HepG2 (cell line): Measurements from ENCODE around the gene CUL4B. TPM values are rescaled to one million over a fixed set of nuclear protein-coding genes. Genes with fewer than 3 reads are reported as not detected.

ENCODE experiments used
- ATM ChIP-seq: fragments of 450-650 bp; IDR thresholded peaks from 2 replicates; pipeline ENCODE4 v1.7.1; 2017; ENCODE audit warnings: mild to moderate bottlenecking, borderline replicate concordance
- HNF4A ChIP-seq: sonication (generic); formaldehyde crosslinking; IDR thresholded peaks from 2 replicates; pipeline ENCODE4 v1.4.0; 2020; ENCODE audit warnings: missing genetic modification reagents
- MAFG ChIP-seq: sonication (generic); formaldehyde crosslinking; IDR thresholded peaks from 2 replicates; pipeline ENCODE4 v1.5.1; 2020; ENCODE audit warnings: mild to moderate bottlenecking, missing genetic modification reagents
- MED8 ChIP-seq: sonication (generic); formaldehyde crosslinking; IDR thresholded peaks from 2 replicates; pipeline ENCODE4 v1.8.1; 2023; ENCODE audit warnings: mild to moderate bottlenecking, missing genetic modification reagents; ENCODE audit not compliant: insufficient replicate concordance
- MLXIP ChIP-seq: sonication (generic); formaldehyde crosslinking; IDR thresholded peaks from 2 replicates; pipeline ENCODE4 v1.9.0; 2021; ENCODE audit warnings: missing genetic modification reagents, borderline replicate concordance
- NCOR1 ChIP-seq: fragments of 200-600 bp; sonication (generic); IDR thresholded peaks from 2 replicates; pipeline ENCODE4 v1.7.0; 2017; ENCODE audit warnings: antibody characterized with exemption, low read length, borderline replicate concordance
- NR0B2 ChIP-seq: sonication (generic); formaldehyde crosslinking; IDR thresholded peaks from 2 replicates; pipeline ENCODE4 v1.4.0; 2020; ENCODE audit warnings: mild to moderate bottlenecking, missing genetic modification reagents
- PRPF4 ChIP-seq: fragments of 200-400 bp; formaldehyde crosslinking; IDR thresholded peaks from 2 replicates; pipeline ENCODE4 v1.6.1; 2016; ENCODE audit warnings: low read length, low read depth; ENCODE audit not compliant: poor library complexity, severe bottlenecking
- RFX1 ChIP-seq: fragments of 450-650 bp; IDR thresholded peaks from 2 replicates; pipeline ENCODE4 v1.6.1; 2017
- SMARCE1 ChIP-seq: fragments of 450-650 bp; IDR thresholded peaks from 2 replicates; pipeline ENCODE4 v1.6.1; 2017; ENCODE audit warnings: borderline replicate concordance
- SMYD3 ChIP-seq: sonication (generic); formaldehyde crosslinking; IDR thresholded peaks from 2 replicates; pipeline ENCODE4 v1.8.1; 2023; ENCODE audit warnings: mild to moderate bottlenecking, missing genetic modification reagents
- ZFYVE20 ChIP-seq: sonication (generic); formaldehyde crosslinking; IDR thresholded peaks from 2 replicates; pipeline ENCODE4 v1.8.0; 2023; ENCODE audit warnings: low read depth, mild to moderate bottlenecking, moderate library complexity, missing genetic modification reagents, borderline replicate concordance
- ZKSCAN5 ChIP-seq: sonication (generic); formaldehyde crosslinking; IDR thresholded peaks from 2 replicates; pipeline ENCODE4 v1.5.1; 2020; ENCODE audit warnings: mild to moderate bottlenecking, missing genetic modification reagents
- ZMYM2 ChIP-seq: sonication (generic); formaldehyde crosslinking; IDR thresholded peaks from 2 replicates; pipeline ENCODE4 v1.8.0; 2022; ENCODE audit warnings: mild to moderate bottlenecking, missing genetic modification reagents
- ZNF160 ChIP-seq: sonication (generic); formaldehyde crosslinking; IDR thresholded peaks from 2 replicates; pipeline ENCODE4 v1.8.0; 2022; ENCODE audit warnings: mild to moderate bottlenecking, inconsistent platforms, missing genetic modification reagents
- ZNF3 ChIP-seq: IDR thresholded peaks from 2 replicates; pipeline ENCODE4 v1.7.0; 2017; ENCODE audit warnings: inconsistent platforms
- ZNF556 ChIP-seq: sonication (generic); formaldehyde crosslinking; IDR thresholded peaks from 2 replicates; pipeline ENCODE4 v1.4.0; 2020; ENCODE audit warnings: mild to moderate bottlenecking, missing genetic modification reagents, borderline replicate concordance
- ZNF816 ChIP-seq: sonication (generic); formaldehyde crosslinking; IDR thresholded peaks from 2 replicates; pipeline ENCODE4 v1.8.0; 2022; ENCODE audit warnings: missing genetic modification reagents, mild to moderate bottlenecking, borderline replicate concordance
- ZSCAN5A ChIP-seq: sonication (generic); formaldehyde crosslinking; IDR thresholded peaks from 2 replicates; pipeline ENCODE4 v1.8.0; 2022; ENCODE audit warnings: mild to moderate bottlenecking, missing genetic modification reagents, borderline replicate concordance
- ZXDC ChIP-seq: sonication (generic); formaldehyde crosslinking; IDR thresholded peaks from 2 replicates; pipeline ENCODE4 v1.5.0; 2020; ENCODE audit warnings: mild to moderate bottlenecking, missing genetic modification reagents
- polyA plus RNA-seq, 8 experiments: library from polyadenylated mRNA; depleted of rRNA in 3 of 8; stranded (reverse) in 7 of 8; unstranded in 1 of 8; fragments of >200 nt; fragmentation: Illumina TruSeq in 4 of 8; extraction: Trizol in 4 of 8; gene quantifications; 2 replicates each; pipeline versions ENCODE4 v1.2.1 to v1.2.3, GENCODE V29; 2011 to 2016; ENCODE audit warnings: low read depth in 4 of 8, missing spikeins in 1 of 8, mixed read lengths in 1 of 8; ENCODE audit not compliant: insufficient read depth in 1 of 8
- total RNA-seq, 5 experiments: library from RNA; depleted of rRNA; stranded (reverse); fragments of >200 nt; fragmentation: Illumina TruSeq; extraction: Trizol; gene quantifications; 2 replicates each; pipeline ENCODE4 v1.2.3, GENCODE V29; 2016; ENCODE audit warnings: low read depth in 1 of 5

CUL4B gene
- total and polyA plus RNA-seq, 2 of the 13 experiments (the other 11 are each of a cell fraction or from before 2014, with no cell fraction given), result 21.6 to 28.5 TPM

- no peak for TF ChIP-seq ATM
- no peak for TF ChIP-seq MAFG (CRISPR knock-in tag)
- no peak for TF ChIP-seq HNF4A
- TF ChIP-seq NR0B2 (CRISPR knock-in tag), result no peak
- no peak for TF ChIP-seq ZKSCAN5 (CRISPR knock-in tag)
- no peak for TF ChIP-seq ZNF3 (CRISPR knock-in tag)
- no peak for TF ChIP-seq ZMYM2
- TF ChIP-seq NCOR1, result no peak
- no peak for TF ChIP-seq SMYD3 (CRISPR knock-in tag)
- no peak for TF ChIP-seq PRPF4
- no peak for TF ChIP-seq ZFYVE20
- no peak for TF ChIP-seq ZXDC
- no peak for TF ChIP-seq SMARCE1
- TF ChIP-seq ZNF160, result no peak
- no peak for TF ChIP-seq RFX1
- TF ChIP-seq ZNF556 (CRISPR knock-in tag), result no peak; the same call in 1 of the 2 replicates
- TF ChIP-seq ZNF816 (CRISPR knock-in tag), result peak; percentile 66; the same call in 1 of the 2 replicates
- TF ChIP-seq ZSCAN5A (CRISPR knock-in tag), result no peak
- TF ChIP-seq MED8 (CRISPR knock-in tag), result peak; percentile 38
- TF ChIP-seq MLXIP (CRISPR knock-in tag), result no peak
Measured at GRCh38 chrX:120560842-120561633, at the start of gene CUL4B (continued).
